HG02852 (cell line): ENCODE data around the gene MYL3.

ENCODE experiments used
- ATAC-seq: cut with Tn5 transposase; IDR thresholded peaks from one replicate; pipeline ENCODE4 v1.9.1; 2021; ENCODE audit warnings: mild to moderate bottlenecking, moderate library complexity; ENCODE audit not compliant: unreplicated experiment

The MYL3 gene

GRCh38 chr3:46865546-46865945 lies 2.3 kb upstream of the MYL3 start:
- no peak for ATAC-seq

- ATAC-seq: no peak
Observed at GRCh38 chr3:46865031-46865507, 1.8 kb upstream of the MYL3 start.

- no peak for ATAC-seq
Observed at GRCh38 chr3:46864061-46864881, 1.0 kb upstream of the MYL3 start.

- no peak for ATAC-seq
Observed at GRCh38 chr3:46862369-46863025, 747 bp downstream of the MYL3 start.

GRCh38 chr3:46861605-46862368 lies 1.5 kb downstream of the MYL3 start:
- ATAC-seq: no peak

GRCh38 chr3:46860810-46861604 lies 2.2 kb downstream of the MYL3 start:
- ATAC-seq: no peak

GRCh38 chr3:46860017-46860809 lies 3.0 kb downstream of the MYL3 start:
- ATAC-seq: no peak

- ATAC-seq: no peak
Observed at GRCh38 chr3:46859001-46859710, 4.1 kb downstream of the MYL3 start.

- no peak for ATAC-seq
Observed at GRCh38 chr3:46858456-46858855, 4.8 kb downstream of the MYL3 start.

GRCh38 chr3:46857485-46858341 lies 5.5 kb downstream of the MYL3 start:
- no peak for ATAC-seq

GRCh38 chr3:46856576-46857471 lies 6.4 kb downstream of the MYL3 start:
- no peak for ATAC-seq

- ATAC-seq: no peak
Observed at GRCh38 chr3:46854555-46854991, 8.7 kb downstream of the MYL3 start.

GRCh38 chr3:46853441-46854415 lies 9.5 kb downstream of the MYL3 start:
- no peak for ATAC-seq

- ATAC-seq: no peak
Observed at GRCh38 chr3:46852839-46853355, 10.3 kb downstream of the MYL3 start.

GRCh38 chr3:46852334-46852720 lies 10.9 kb downstream of the MYL3 start:
- ATAC-seq: no peak
